ENCODE results near the gene GALR2.
A peak's percentile ranks its signal among the peaks of the same experiment; 100 is the strongest.
"Not testable (repeated sequence)": the region's sequence is repeated elsewhere in the genome, so short reads cannot be mapped to it uniquely, and the experiment has no call there.

The GALR2 gene, protein sequence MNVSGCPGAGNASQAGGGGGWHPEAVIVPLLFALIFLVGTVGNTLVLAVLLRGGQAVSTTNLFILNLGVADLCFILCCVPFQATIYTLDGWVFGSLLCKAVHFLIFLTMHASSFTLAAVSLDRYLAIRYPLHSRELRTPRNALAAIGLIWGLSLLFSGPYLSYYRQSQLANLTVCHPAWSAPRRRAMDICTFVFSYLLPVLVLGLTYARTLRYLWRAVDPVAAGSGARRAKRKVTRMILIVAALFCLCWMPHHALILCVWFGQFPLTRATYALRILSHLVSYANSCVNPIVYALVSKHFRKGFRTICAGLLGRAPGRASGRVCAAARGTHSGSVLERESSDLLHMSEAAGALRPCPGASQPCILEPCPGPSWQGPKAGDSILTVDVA

DNA sequence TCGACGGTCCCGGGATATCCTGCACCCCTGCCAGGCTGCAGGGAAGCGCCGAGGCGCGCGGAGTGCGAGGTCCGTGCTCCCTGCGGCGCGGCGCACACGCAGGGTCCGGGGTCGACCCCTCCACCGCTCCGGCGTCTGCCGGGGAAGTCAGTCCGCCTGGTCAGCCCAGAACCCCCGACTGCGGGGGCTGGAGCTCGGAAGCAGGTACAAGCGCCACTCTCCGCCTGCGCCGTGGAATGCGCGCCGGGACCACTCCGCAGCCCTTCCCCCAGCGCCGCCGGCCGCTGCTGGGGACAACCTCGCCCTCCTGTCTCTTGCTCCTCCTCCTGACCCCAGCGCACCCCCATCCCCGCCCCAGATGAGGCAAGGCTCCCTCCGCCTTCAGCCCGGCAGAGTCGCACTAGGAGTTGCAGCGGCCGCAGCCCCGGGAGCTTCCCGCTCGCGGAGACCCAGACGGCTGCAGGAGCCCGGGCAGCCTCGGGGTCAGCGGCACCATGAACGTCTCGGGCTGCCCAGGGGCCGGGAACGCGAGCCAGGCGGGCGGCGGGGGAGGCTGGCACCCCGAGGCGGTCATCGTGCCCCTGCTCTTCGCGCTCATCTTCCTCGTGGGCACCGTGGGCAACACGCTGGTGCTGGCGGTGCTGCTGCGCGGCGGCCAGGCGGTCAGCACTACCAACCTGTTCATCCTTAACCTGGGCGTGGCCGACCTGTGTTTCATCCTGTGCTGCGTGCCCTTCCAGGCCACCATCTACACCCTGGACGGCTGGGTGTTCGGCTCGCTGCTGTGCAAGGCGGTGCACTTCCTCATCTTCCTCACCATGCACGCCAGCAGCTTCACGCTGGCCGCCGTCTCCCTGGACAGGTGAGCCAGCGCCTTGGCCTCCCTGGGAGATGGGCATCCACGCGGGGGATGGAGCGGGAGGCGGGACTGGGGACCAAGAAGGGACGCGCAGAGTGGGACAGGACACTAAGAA lies at the start of gene GALR2:
Gene GALR2, plus strand, starts transcription at position 392 of the 974 bp plus-strand sequence. Its CDS starts 103 bp downstream, at position 495.
- DNase-seq = no peak

DNA sequence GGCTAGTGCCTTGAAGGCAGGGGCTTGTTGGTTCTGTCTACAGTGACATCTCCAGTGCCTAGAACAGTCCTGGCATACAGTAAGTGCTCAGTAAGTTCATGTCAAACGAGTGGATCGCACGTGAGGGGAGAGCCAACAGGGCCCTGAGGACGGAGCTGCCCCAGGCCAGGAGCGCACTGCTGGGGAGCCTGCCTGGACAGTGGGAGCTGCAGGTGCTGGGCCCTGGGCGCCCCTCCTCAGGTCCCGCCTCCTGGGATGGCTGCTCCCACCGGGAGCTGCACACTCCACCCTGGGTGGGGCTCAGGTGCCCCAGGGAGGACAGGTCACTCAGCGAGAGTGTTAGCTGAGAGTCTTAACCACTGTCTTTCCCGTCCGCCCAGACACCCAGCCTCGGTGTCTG lies 49.3 kb upstream of the GALR2 start:
- no peak for DNase-seq

DNA sequence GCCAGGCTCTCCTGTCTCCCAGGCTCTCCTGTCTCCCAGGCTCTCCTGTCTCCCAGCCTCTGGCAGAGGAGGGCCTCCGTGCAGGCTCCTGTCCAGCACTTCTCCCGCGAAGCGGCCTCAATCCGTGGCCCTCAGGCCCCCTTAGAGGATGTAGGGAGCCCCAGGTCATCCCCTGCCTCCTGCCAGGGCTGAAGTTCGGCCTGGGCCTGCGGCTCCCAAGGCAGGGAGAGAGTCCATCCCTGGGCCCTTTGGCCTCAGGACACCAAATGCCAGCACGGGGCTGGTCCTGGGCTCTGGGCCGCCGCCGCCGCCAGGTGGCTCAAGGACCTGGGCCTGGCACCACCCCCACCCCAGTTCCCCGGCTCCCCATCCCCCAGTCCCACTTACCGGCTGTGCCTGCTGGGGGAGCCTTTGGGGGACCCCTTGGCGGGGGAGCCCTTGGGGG lies 47.8 kb upstream of the GALR2 start:
- no peak for DNase-seq

DNA sequence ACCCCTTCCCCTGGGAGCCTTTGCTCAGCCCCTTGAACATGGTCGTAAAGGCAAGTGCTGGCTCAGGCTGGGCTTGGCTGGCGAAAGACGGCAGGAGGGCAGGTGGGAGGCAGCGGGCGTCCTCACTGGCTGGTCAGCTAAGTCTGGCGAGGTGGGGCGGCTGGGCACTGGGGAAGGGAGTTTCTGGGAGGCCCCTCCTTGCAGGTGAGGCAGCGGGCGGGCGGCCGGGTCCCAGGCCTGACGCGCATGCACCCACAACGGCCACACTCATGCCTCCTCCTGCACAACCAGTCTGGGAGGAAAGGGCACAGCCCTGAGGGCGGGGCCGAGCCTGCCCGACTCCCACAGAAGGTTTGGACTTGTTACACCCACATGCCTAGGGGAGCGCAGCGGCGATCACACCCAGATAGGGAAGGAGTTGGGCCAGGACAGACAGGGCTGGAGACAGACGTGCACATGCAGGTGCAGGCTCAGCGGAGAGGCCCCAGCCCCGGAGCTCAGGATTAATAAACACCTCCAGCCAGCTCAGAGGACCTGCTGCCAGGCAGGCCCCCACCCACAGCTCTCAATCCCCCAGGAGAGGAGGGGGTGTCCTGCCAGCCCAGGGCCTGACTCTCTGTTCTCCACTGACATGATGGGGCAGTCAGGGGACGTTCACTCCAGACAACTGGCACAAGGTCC lies 47.3 kb upstream of the GALR2 start, which contains the start of gene EVPL:
Gene EVPL, minus strand, starts transcription at position 148 of the 681 bp plus-strand sequence. Its CDS starts 108 bp downstream, at position 40.
- DNase-seq = no peak

DNA sequence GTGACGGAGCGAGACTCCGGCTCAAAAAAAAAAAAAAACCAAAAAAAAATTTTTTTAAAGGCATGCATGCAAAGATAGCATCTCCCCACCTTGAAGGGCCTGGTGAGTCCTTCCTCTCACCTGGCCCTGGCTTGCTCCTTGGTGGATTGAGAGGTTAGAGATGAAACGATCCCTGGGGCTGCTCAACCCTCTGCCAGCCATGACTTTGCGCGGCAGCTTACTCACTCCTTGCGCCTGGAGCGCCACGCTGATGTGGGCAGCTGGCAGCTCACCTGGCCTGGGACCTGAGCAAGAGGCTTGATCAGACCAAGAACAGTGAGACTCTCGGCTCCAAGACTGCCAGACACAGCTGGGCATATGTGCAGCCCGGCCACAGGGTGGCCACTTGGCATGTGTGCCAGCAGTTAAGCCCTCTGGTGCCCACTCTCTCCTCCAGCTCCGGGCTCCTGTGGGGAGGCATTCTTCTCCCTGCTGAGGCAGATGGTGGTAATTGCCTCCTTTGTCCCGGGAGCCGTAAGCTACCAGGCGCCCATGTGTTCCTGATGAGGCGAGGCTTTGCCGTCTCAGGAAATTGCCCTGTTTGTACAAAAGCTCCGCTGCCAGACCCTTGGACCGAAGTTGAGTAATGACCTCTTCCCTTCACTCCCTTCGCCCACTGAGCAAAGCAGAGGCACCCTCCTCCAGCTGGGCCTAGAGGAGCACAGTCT lies 42.4 kb upstream of the GALR2 start:
- no peak for DNase-seq

DNA sequence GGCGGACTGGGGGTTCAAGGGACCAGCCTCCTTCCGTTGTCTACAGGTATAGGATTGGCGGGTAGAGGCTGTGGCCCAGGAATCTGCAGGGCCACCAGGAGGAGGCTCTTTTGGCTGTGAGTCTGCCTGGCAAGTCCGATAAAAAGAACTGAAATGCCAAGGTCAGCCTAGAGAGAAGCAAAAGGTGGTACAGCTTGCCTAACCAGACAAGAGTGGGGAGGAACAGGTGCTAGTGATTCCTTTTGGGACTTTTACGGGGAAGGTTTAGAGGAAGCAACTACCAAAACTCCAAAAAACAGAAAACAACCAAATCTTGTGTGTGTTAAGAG lies 41.8 kb upstream of the GALR2 start:
- no peak for DNase-seq

DNA sequence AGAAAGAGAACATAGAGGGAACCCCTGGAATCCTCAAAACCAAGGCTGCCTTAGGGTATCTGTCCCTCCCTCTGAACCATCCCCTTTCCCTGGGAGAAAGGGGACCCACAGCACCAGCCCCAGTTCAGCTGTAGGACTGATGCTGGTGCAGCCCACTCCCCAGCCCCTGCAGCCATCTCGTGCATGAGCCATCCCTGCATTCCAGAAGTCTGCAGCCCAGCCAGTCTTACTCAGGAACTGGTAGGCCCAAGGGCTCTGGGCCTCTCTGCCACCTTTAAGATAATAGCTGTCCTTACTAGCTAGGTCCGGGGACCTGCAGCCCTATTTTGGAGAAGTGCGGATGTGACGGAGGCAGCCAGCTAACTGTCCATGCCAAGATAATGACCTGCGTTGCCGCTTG lies 41.4 kb upstream of the GALR2 start:
- no peak for DNase-seq

DNA sequence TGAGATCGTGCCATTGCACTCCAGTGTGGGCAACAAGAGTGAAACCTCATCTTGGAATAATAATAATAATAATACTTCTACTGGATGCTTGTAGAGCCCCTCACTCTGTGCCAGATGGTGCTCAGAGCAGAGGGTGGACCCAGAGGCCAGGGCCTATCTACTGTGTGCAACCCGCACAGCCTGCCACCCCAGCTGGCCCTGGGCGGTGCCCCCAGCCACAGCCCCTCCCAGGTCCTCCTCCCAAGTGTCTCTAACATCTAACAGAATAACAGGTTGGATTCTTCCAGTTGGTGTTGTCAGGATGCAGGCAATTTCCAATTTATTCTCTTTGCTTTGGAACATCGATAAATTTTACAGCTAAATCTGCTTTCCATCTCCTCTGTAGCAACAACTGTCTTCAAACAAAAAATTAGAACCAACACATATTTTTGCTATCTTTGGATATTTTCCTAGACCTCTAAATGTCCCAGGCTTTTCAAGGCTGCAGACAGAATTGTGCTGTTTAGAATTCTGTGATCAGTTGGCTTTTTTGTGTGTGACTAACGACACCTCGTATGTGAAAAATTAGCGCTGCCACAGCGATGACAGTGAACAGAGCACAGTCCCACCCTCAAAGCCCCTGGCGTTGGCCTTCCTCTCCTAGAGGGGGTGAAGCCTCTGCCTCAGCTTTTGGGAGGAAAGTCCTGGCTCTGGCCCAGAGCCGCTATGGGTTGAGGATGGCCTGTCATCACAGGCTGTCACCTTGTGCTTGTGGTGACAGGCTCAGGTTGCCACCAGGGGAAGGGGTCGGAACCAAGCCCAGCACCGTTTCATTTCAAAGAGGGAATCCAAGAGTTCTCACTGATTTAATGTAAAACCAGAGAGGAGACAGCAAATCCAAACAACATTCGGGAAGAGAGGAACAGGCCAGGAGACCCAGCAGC lies 39.9 kb upstream of the GALR2 start:
- DNase-seq = no peak

DNA sequence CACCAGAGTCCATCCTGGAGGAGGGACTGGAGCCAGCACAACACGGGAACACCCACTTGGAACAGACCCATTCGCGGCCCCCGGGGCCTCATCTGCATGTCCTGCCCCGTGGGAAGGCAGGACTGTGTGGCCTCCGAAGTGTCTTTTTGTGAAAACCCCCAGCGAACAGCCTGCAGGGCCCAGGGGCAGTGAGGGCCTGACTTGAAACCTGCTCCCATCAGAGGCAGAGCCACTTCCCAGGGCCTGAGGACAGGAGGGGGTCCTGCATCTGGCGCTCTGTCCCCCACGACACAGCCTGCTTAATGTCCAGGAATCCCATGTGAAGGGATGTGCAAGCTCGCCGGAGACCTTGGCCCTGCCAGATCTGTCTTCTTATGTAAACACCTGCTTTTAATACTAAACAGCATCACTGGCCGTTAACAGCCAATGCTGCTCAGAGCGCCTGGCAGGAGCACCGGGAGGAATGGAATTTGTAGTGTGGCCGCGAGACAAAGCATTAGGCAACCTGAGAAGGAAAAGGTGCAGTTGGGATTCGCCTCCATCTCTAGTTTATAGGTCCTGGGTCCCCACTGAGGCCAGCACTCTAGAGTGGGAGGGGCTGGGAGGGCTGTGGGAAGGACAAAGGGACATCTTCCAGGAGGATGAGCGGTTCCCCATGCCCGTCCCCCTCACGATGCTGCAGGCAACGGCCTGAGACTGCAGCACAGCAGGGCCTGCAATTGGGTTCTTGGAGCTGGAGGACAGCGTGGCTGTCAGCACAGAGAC lies 37.9 kb upstream of the GALR2 start:
- no peak for DNase-seq

DNA sequence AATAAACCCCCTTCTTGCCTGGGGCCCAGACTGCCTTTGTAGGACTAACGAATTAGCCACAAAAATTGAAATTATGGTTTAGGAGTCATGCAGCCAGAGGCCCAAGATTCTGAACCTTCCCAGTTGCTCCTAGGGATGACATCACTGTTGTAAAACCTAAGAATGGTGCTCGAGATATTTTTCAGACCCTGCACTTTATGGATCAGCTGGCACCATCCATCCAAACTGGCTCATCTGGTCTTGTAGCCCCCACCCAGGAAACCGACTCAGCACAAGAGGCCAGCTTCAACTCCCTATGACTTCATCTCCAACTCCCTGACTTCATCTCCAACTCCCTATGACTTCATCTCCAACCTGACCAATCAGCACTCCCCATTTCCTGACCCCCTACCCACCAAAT lies 36.5 kb upstream of the GALR2 start:
- DNase-seq = no peak

DNA sequence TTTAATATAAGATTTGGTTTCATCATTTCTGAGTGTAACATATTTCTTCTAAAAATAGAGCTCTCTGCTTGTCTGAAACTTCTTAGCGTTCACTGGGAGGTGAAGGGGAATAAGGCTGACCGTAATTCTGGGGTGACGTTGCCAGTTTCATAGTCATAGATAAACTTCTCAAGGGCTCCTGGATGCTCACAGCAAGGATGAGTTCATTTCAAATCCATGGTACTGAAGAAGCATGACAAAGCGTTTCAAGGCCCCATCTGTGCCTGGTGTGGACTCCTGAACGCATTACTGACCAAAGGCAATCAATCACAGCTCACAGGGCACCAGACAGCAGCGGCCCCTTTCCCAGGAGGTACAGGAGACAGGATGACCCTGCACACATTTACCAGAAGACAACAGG lies 35.5 kb upstream of the GALR2 start:
- no peak for DNase-seq

DNA sequence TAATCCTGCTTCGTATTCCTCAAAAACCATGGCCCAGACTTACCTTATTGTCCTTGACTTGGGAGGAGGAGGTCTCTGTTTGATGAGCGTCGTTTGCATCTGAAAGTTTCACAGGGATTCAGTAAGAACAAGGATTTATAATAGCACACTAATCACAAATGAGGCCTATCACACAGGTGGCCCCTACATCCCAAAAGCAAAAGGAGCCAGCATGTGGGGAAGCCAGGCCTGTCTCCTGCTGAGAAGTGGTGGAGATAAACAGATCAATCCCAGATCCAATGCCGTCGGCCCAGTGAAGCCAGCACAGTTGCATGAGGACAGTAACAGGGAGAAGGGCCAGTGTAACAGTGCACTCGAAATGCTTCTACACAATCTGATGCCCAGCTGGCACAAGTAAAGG lies 34.2 kb upstream of the GALR2 start:
- DNase-seq = no peak

DNA sequence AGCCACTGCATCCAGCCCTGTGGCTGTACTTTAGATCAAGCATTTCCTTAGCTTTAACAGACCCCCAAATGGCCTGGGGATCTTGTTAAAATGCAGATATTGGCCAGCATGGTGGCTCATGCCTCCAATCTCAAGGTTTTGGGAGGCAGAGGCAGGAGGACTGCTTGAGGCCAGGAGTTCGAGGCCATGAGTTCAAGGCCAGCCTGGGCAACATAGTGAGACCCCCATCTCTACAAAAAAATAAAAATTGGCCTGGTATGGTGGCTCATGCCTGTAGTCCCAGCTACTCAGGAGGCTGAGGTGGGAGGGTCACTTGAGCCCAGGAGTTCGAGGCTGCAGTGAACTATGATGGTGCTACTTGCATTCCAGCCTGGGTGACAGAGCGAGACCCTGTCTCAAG lies 31.7 kb upstream of the GALR2 start:
- DNase-seq = not testable (repeated sequence)

DNA sequence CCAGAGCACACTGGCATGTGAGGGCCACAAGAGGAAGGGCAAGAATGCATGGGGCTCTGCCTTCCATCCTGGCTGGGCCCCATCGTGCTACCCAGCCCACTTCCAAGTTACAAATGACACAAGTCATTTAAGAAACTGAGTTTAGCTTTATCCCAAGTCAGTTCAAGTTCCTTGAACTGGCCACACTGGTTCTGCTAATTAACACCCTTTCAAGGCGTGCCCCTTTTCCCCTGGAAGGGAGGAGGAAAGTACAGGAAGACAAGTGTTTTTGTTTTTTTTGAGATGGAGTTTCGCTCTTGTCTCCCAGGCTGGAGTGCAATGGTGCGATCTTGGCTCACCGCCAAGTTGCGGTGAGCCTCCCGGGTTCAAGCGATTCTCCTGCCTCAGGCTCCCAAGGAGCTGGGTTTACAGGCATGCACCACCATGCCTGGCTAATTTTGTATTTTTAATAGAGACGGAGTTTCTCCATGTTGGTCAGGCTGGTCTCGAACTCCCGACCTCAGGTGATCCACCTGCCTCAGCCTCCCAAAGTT lies 30.0 kb upstream of the GALR2 start:
- not testable (repeated sequence) for DNase-seq

DNA sequence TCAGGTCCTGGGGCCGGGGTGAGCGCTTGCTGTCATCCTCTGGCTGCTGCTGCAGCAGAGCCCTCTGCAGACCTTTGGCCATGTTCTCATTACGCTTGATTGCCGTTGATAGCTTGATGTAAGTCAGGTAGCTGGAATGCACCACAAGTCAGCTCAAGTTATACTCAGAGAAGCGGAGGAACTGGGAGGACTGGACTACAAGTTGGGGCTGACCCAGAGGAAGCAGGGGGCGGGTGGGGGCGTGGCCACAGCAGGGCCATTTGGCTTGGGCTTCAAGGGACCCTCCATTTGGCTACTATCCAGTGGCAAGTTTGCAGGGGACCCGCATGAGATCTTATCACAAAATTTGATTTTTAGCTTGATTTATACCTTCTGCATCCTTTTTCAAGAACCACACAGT lies 28.5 kb upstream of the GALR2 start:
- DNase-seq = no peak

DNA sequence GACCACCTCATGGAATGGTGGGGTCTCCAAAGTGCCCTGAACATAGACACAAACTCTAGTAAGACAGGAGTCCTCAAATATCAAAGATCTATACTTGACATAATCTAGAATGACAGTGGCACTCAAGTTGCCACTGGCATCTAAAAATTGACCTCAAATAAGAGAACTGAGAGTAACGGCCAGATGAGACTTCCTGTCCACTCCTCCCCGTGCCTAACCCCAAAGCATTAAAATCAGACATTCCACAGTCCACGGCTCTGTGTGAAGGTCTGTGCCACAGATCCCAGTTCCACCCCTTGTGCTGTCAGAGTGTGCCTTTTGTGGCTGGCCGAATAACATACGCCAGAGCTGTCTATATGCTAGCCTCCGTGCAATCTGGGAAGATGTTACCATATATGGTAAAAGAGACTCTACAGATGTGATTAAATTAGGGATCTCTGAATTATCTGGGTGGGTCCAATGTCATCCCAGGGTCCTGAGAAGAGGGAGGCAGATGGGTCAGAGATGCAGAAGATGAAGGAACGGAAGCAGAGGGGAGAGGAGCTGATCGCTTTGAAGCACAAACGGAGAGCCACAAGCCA lies 26.5 kb upstream of the GALR2 start:
- DNase-seq = no peak

DNA sequence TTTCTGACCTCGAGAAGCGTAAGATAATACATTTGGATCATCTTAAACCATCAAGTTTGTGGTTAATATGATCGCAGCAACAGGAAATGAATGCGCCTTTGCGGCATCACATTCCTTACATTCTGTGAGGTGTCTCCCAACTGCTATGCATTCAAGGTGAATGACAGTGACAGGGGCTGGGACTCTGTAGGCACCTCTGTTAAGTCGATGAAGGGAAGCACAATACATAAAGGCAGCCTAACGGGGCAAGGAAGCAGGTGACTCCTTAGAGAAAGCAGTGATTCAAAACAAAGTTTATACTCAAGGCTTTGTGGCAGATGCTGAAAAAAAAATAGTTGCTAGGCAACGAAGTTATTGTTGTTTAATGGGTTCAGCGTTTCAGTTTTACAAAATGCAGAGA lies 25.9 kb upstream of the GALR2 start:
- DNase-seq = peak; percentile 35

DNA sequence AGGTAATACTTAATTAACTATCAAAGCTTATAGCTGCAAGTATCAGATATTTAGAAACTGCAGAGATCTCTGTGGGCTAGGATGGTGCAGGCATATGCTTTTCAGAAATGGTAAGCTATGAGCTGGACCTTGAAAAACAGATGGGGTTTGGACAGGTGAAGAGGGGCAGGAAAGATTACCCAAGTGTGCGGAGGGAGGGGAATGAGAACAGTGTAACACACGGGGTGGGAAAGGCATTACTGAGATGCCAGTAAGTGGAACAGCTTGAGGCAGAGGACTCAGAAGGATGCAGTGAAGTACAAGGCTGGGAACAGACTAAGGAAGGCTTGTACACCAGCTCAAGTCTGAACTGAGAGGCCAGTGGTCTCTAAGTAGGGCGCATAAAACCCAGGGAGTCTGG lies 25.3 kb upstream of the GALR2 start:
- no peak for DNase-seq

DNA sequence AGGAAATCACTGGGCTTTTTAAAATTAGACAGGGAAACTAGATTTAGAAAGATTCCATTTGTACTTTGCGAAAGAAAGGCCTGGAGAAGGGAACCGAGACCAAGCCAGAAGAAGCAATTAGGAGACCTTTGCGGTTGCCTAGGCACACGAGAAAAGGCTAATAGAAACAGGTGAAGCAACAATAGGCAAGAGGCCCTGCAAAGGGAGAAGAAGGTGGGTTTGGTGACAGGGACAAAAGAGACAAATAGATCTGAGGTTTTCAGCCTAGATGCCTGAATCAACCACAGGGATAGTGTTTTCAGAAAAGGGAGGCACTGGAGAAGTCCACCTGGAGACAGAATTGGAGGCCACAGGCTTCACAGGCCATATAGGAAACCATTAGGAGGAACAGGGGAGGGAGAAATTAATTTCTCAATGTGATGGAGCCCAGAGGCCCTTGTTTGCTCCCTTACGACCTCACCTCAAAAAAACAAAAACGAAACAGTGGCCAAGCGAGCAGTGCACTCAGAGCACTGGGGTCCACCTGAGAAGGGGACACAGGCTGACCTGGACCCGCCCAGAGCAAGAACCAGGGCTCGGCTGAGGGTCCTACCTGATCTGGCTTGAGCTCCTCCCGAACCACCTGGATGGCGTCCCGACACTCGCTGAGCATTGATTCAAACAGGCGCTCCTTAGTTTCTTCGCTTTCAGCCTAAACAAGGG lies 24.6 kb upstream of the GALR2 start:
- DNase-seq = no peak

Measured in CD4-positive, alpha-beta T cell treated with Interleukin-21 for 1 hour (primary cell).